GM23338 (cell line): ENCODE measurements around the gene CHD5. TPM values are rescaled to one million over a fixed set of nuclear protein-coding genes. Genes with fewer than 3 reads are reported as not detected.

Source experiments
- ATAC-seq: fragments of 200-7000 bp; cut with Tn5 transposase; 3 replicates; pipeline ENCODE4 v1.9.1; 2020
- DNase-seq: peaks from one replicate; pipeline ENCODE4 v3.0.0-alpha.2; 2015; ENCODE audit warnings: low spot score
- H2AFZ ChIP-seq: fragments of 200-600 bp; sonication (generic); 2 replicates; pipeline ENCODE4 v1.8.0; 2016; ENCODE audit warnings: antibody characterized with exemption, mild to moderate bottlenecking, moderate library complexity
- H3F3A ChIP-seq: fragments of 200-600 bp; sonication (generic); replicated peaks from 2 replicates; pipeline ENCODE4 v1.8.0; 2017; ENCODE audit warnings: antibody characterized with exemption, mixed run types, low read depth
- H3K27ac ChIP-seq: fragments of 200-600 bp; sonication (generic); 2 replicates; pipeline ENCODE4 v1.6.1; 2016; ENCODE audit warnings: low read depth
- H3K27me3 ChIP-seq: fragments of 200-600 bp; sonication (generic); 2 replicates; pipeline ENCODE4 v1.8.0; 2016; ENCODE audit warnings: mild to moderate bottlenecking, mixed run types, moderate library complexity; ENCODE audit not compliant: insufficient read depth
- H3K36me3 ChIP-seq: fragments of 200-600 bp; sonication (generic); 2 replicates; pipeline ENCODE4 v1.8.0; 2016; ENCODE audit warnings: mild to moderate bottlenecking; ENCODE audit not compliant: insufficient read depth
- H3K4me1 ChIP-seq: fragments of 200-600 bp; sonication (generic); 2 replicates; pipeline ENCODE4 v1.8.0; 2016; ENCODE audit warnings: mild to moderate bottlenecking, moderate library complexity; ENCODE audit not compliant: insufficient read depth
- H3K4me2 ChIP-seq: fragments of 200-600 bp; sonication (generic); 2 replicates; pipeline ENCODE4 v1.7.1; 2017; ENCODE audit warnings: mixed run types
- H3K4me3 ChIP-seq: fragments of 200-600 bp; sonication (generic); 2 replicates; pipeline ENCODE4 v1.6.1; 2016; ENCODE audit warnings: mixed run types
- H3K79me2 ChIP-seq: fragments of 200-600 bp; sonication (generic); replicated peaks from 2 replicates; pipeline ENCODE4 v1.8.0; 2017; ENCODE audit warnings: mild to moderate bottlenecking; ENCODE audit not compliant: insufficient read depth
- H3K9me2 ChIP-seq: fragments of 200-600 bp; sonication (generic); 2 replicates; pipeline ENCODE4 v1.8.0; 2017; ENCODE audit not compliant: insufficient read depth
- H4K20me1 ChIP-seq: fragments of 200-600 bp; sonication (generic); replicated peaks from 2 replicates; pipeline ENCODE4 v1.8.0; 2017; ENCODE audit warnings: mild to moderate bottlenecking; ENCODE audit not compliant: insufficient read depth
- H3K27ac Mint-ChIP-seq: 2 replicates; pipeline ENCODE4 v1.8.0; 2020; ENCODE audit warnings: inconsistent platforms, mild to moderate bottlenecking, moderate library complexity, mixed read lengths
- H3K27me3 Mint-ChIP-seq: 3 replicates; pipeline ENCODE4 v1.8.0; 2022; ENCODE audit warnings: low read depth, mild to moderate bottlenecking, moderate library complexity, mixed read lengths, inconsistent platforms; ENCODE audit not compliant: insufficient read depth, poor library complexity
- H3K36me3 Mint-ChIP-seq: 3 replicates; pipeline ENCODE4 v1.8.0; 2021; ENCODE audit warnings: low read depth, mild to moderate bottlenecking, inconsistent platforms, moderate library complexity, mixed read lengths
- H3K4me1 Mint-ChIP-seq: 3 replicates; pipeline ENCODE4 v1.8.0; 2020; ENCODE audit warnings: mild to moderate bottlenecking, inconsistent platforms, mixed read lengths
- H3K4me3 Mint-ChIP-seq: 3 replicates; pipeline ENCODE4 v1.8.0; 2021; ENCODE audit warnings: moderate library complexity, mild to moderate bottlenecking, inconsistent platforms, mixed read lengths
- H3K9me3 Mint-ChIP-seq: 3 replicates; pipeline ENCODE4 v1.8.0; 2020; ENCODE audit warnings: moderate library complexity, mild to moderate bottlenecking, inconsistent platforms, mixed read lengths
- CREB1 ChIP-seq: fragments of 250-450 bp; sonication (Bioruptor Pico); IDR thresholded peaks from 2 replicates; pipeline ENCODE4 v1.5.0; 2020; ENCODE audit warnings: low read depth, mild to moderate bottlenecking, moderate library complexity
- ETS1 ChIP-seq: IDR thresholded peaks from 2 replicates; pipeline ENCODE4 v1.6.1; 2016; ENCODE audit warnings: antibody characterized with exemption
- EZH2 ChIP-seq: fragments of 200-600 bp; sonication (generic); IDR thresholded peaks from one replicate; pipeline ENCODE4 v1.8.0; 2017; ENCODE audit warnings: antibody characterized with exemption, mild to moderate bottlenecking, low read depth; ENCODE audit not compliant: unreplicated experiment
- EZH2phosphoT487 ChIP-seq: fragments of 200-600 bp; sonication (generic); IDR thresholded peaks from one replicate; pipeline ENCODE4 v1.8.1; 2018; ENCODE audit warnings: antibody characterized with exemption; ENCODE audit not compliant: unreplicated experiment
- JUNB ChIP-seq: IDR thresholded peaks from one replicate; pipeline ENCODE4 v1.6.1; 2016; ENCODE audit warnings: antibody characterized with exemption; ENCODE audit not compliant: unreplicated experiment
- NANOG ChIP-seq: IDR thresholded peaks from 2 replicates; pipeline ENCODE4 v1.6.1; 2016; ENCODE audit warnings: antibody characterized with exemption, borderline replicate concordance
- STAT1 ChIP-seq: IDR thresholded peaks from one replicate; pipeline ENCODE4 v1.6.1; 2016; ENCODE audit warnings: antibody characterized with exemption; ENCODE audit not compliant: unreplicated experiment
- ZNF331 ChIP-seq: fragments of 250-450 bp; sonication (Bioruptor Pico); IDR thresholded peaks from 2 replicates; pipeline ENCODE4 v1.5.0; 2020; ENCODE audit warnings: low read depth, mild to moderate bottlenecking, moderate library complexity
- ZNF462 ChIP-seq: fragments of 250-450 bp; sonication (Bioruptor Pico); IDR thresholded peaks from 2 replicates; pipeline ENCODE4 v1.5.0; 2020; ENCODE audit warnings: mild to moderate bottlenecking, moderate library complexity
- polyA plus RNA-seq: library from polyadenylated mRNA; unstranded; fragments of >200 nt; fragmentation: Nextera tagmentation; extraction: Ambion mirVana; gene quantifications from 2 replicates; pipeline ENCODE4 v1.2.1, GENCODE V29; 2016
- total RNA-seq: library from RNA; depleted of rRNA; stranded (reverse); fragments of >200 nt; shearing (Covaris generic); gene quantifications from 2 replicates; pipeline ENCODE4 v1.2.3, GENCODE V29; 2014

The CHD5 gene
- total and polyA plus RNA-seq, 2 experiments from 2014 or later: 0.32 to 1.0 TPM

GRCh38 chr1:6177681-6178380 is 2.3 kb downstream of the CHD5 start (continued):
- TF ChIP-seq CREB1 (CRISPR knock-in tag) (no peak), EZH2phosphoT487 (no peak), ZNF331 (CRISPR knock-in tag) (no peak)

GRCh38 chr1:6176779-6177178 is 3.3 kb downstream of the CHD5 start:
- 0 out of 2 replicates have a peak, but pooled peaks cover 6% of the 10 kb centered on the region for H3K9me2 ChIP-seq
- H3K4me2 ChIP-seq: no peak overlapping the region
- peaks cover 3% of the 10 kb centered on the region; the same call in 1 of the 2 replicates for H4K20me1 ChIP-seq
- H3F3A ChIP-seq: peaks cover 15% of the 10 kb centered on the region
- Mint-ChIP-seq H3K4me3 (no peak overlapping the region), H3K36me3 (no peaks in the 10 kb centered on the region; the same call in 2 of the 3 replicates), H3K27ac (no peak overlapping the region), H3K9me3 (no peaks in the 10 kb centered on the region; the same call in 2 of the 3 replicates), H3K27me3 (peaks cover 46% of the 10 kb centered on the region), H3K4me1 (peaks cover 14% of the 10 kb centered on the region)
- ATAC-seq (no peak), DNase-seq (no peak)
- no peak for TF ChIP-seq NANOG
- no peak for TF ChIP-seq JUNB
- no peak for TF ChIP-seq ETS1
- no peak overlapping the region for H3K4me3 ChIP-seq
- no peaks in the 10 kb centered on the region for H3K79me2 ChIP-seq
- no peak overlapping the region for H2AFZ ChIP-seq
- no peak overlapping the region for H3K27ac ChIP-seq
- H3K27me3 ChIP-seq: peaks cover 48% of the 10 kb centered on the region
- H3K36me3 ChIP-seq: no peaks in the 10 kb centered on the region
- peaks cover 16% of the 10 kb centered on the region for H3K4me1 ChIP-seq

- peaks cover 6% of the 10 kb centered on the region for H3K4me1 Mint-ChIP-seq
- Histone ChIP-seq H3K27ac (no peak overlapping the region), H3K4me2 (no peak overlapping the region), H3K36me3 (no peaks in the 10 kb centered on the region), H3K9me2 (0 out of 2 replicates have a peak, but pooled peaks cover 6% of the 10 kb centered on the region), H3K27me3 (peaks cover 34% of the 10 kb centered on the region), H2AFZ (no peak overlapping the region), H3K4me1 (peaks cover 5% of the 10 kb centered on the region; the same call in 1 of the 2 replicates), H4K20me1 (0 out of 2 replicates have a peak, but pooled peaks cover 3% of the 10 kb centered on the region), H3F3A (peaks cover 4% of the 10 kb centered on the region; the same call in 1 of the 2 replicates), H3K79me2 (no peaks in the 10 kb centered on the region), H3K4me3 (no peak overlapping the region)
- no peak overlapping the region for H3K4me3 Mint-ChIP-seq
- no peaks in the 10 kb centered on the region; the same call in 2 of the 3 replicates for H3K36me3 Mint-ChIP-seq
- peaks cover 33% of the 10 kb centered on the region for H3K27me3 Mint-ChIP-seq
- DNase-seq: no peak
- H3K27ac Mint-ChIP-seq: no peak overlapping the region
- H3K9me3 Mint-ChIP-seq: no peaks in the 10 kb centered on the region; the same call in 2 of the 3 replicates
- ATAC-seq: no peak
- TF ChIP-seq STAT1 (no peak), EZH2 (no peak), ZNF462 (CRISPR knock-in tag) (no peak), NANOG (no peak), ETS1 (no peak)
These were observed 4.7 kb downstream of the CHD5 start for GRCh38 chr1:6175411-6175828.
